ENCODE measurements around the gene GAPDHS.

GAPDHS gene

DNA sequence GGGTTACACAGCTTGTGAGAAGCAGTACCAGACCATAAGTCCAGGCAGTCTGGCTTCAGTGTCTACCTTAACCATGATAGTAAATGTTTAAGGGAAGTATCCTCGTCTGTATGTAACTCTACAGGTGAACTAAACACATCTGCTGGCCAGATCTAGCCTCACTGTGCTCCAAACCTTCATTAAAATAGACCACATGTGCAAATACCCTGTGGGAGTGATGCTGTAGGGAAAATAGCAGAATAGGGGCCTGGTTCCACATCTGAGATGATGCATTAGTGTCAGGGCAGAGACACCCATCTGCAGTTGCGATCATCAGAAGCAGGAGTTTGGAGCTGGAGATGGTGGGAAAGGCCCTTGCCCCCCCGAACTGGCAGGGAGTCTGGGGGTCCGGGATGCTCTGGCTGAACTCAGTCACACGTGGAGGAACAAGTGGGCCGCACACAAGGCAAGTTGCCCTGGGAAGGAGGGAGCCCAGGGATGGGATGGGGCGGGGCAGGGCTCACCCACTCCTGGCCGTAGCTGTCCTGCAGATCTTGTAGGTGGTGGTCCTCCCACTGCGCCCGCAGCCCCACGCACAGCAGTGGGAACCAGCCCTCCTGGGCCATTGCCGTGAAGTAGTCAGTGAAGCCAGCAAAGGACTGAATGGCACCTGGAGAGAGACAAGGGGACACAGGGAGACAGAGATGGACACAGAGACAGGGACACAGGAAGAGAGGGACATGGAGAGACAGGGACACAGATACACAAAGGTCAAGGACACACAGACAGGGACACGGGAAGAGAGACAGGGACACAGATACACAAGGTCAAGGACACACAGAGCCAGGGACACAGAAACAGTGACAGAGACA is 19.5 kb downstream of the GAPDHS start:
- H3K4me3 ChIP-seq (ENCODE audit: low read length): no peak overlapping the region
- no peak for TF ChIP-seq CTCF (conservative IDR thresholded peaks at IDR 0.05; ENCODE audit: low read length)
- DNase-seq (ENCODE audit: low read depth): no peak

GRCh38 chr19:35553385-35554000 is 20.2 kb downstream of the GAPDHS start:
- TF ChIP-seq CTCF (conservative IDR thresholded peaks at IDR 0.05; ENCODE audit: low read length): no peak
- no peak overlapping the region for H3K4me3 ChIP-seq (ENCODE audit: low read length)
- DNase-seq (ENCODE audit: low read depth): no peak

GRCh38 chr19:35554076-35554475 is 20.8 kb downstream of the GAPDHS start:
- no peak for DNase-seq (ENCODE audit: low read depth)
- no peak overlapping the region for H3K4me3 ChIP-seq (ENCODE audit: low read length)
- TF ChIP-seq CTCF (conservative IDR thresholded peaks at IDR 0.05; ENCODE audit: low read length): no peak

GRCh38 chr19:35555301-35556005 is 22.2 kb downstream of the GAPDHS start:
- DNase-seq (ENCODE audit: low read depth): peak; percentile 30
- no peak overlapping the region for H3K4me3 ChIP-seq (ENCODE audit: low read length)
- TF ChIP-seq CTCF (conservative IDR thresholded peaks at IDR 0.05; ENCODE audit: low read length): peak; percentile 45

DNA sequence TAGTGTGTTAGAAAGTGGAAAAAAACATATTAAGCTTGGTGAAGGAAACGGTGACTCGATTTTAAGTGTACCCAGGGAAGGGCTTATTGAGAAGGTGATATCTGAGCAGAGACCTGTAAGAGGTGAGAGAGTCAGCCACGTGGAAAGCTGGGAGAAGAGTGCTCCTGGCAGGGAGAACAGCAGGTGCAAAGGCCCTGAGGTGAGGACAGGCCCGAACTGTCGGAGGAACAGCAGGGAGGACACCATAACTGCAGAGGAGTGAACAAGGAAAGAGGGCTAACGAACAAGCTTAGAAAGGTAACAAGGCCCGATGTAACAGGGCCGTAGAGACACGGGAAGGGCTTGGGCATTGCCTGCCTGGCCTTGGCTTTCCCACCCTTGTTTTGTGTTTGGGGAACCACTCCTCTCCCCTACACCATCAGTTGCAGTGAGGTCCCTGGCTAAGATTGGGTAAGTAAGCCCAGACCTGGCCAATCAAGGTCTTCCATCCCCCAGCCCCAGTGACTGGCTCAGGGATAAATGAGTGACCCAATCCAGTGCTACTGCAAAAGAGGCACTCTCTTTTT is 22.9 kb downstream of the GAPDHS start:
- no peak for DNase-seq (ENCODE audit: low read depth)
- H3K4me3 ChIP-seq (ENCODE audit: low read length): no peak overlapping the region
- no peak for TF ChIP-seq CTCF (conservative IDR thresholded peaks at IDR 0.05; ENCODE audit: low read length)

DNA sequence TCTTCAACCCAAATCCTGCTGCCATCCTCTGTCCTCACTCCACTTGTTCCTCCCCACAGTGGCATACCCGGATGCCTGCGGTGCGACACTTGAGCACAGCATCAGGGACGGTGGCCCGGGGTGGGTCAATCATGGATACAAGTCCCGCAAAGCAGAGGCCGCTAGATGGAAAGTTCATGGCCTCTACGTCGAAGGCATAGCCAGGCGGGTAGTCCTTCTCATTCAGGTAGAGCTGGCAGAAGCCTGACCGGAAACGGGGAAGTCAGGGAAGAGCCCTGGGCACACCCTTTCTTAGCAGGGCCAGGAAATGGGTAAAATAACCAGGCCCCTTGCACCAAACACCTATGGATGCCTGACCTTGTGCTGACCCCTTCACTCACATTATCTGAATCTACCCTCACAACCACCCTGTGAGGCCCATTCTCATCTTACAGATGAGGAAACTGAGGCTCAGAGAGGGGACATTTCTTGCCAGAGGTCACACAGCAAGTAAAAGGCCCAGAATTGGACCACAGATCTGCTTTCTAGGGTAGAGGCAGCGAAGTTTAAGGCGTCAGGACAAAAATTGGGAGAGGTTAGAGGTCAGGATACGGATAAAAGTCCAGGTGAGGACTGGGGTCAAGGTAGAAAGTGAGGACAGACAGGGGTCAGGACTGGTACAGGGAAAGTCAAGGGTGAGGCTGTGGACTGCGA is 23.7 kb downstream of the GAPDHS start:
- no peak for TF ChIP-seq CTCF (conservative IDR thresholded peaks at IDR 0.05; ENCODE audit: low read length)
- H3K4me3 ChIP-seq (ENCODE audit: low read length): no peak overlapping the region
- no peak for DNase-seq (ENCODE audit: low read depth)
